Stomach (tissue), 4 donors: ENCODE results near the gene RBPMS2.

Experiments
- EP300 ChIP-seq: sonication (generic); formaldehyde crosslinking; IDR thresholded peaks from one replicate; pipeline ENCODE4 v1.6.1; 2017; ENCODE audit warnings: antibody characterized with exemption
- POLR2A ChIP-seq, 4 donors: fragments of 450-650 bp; IDR thresholded peaks; one replicate each; pipeline ENCODE4 v1.6.1; 2016; ENCODE audit warnings: antibody characterized with exemption in 4 of 4, control low read depth in 2 of 4, mild to moderate bottlenecking in 1 of 4, moderate library complexity in 1 of 4
- POLR2AphosphoS5 ChIP-seq, 3 donors: sonication (generic); formaldehyde crosslinking; IDR thresholded peaks; one replicate each; pipeline ENCODE4 v1.6.1; 2016; ENCODE audit warnings: antibody characterized with exemption in 3 of 3
- TF ChIP-seq, protein P1 (sequence below), 7 experiments: fragments of 450-650 bp in 4 of 7; fragments of 200-600 bp in 3 of 7; sonication (generic) in 3 of 7; IDR thresholded peaks; one replicate each; pipeline ENCODE4 v1.5.1; 2016 to 2019; ENCODE audit warnings: antibody characterized with exemption in 7 of 7, control low read depth in 2 of 7, mild to moderate bottlenecking in 1 of 7

DNA sequence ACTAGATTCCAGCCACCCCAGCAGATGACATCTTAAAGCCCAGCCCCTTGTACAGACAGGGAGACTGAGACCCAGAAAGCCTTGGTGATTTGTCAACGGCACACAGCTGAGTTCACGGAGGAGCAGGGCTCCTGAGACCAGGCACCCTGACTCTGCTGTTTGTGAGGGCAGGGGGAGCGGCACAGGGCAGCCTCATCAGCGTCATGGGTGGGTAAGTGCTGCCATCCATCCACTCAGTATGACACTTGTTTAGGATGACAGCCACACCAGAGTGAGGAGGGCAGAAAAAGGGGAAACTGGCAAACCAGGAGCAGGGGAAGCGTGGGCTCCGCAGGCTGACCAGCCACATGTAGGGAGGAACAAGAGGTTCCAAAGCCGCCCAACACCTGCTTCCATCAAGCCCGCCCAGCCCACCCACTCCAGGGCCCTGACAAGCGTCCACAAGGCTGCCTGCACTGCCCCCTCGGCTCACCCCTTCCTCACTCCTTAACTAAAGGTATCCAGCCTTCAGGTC is 19.9 kb downstream of the RBPMS2 start:
- TF ChIP-seq, protein P1, sequence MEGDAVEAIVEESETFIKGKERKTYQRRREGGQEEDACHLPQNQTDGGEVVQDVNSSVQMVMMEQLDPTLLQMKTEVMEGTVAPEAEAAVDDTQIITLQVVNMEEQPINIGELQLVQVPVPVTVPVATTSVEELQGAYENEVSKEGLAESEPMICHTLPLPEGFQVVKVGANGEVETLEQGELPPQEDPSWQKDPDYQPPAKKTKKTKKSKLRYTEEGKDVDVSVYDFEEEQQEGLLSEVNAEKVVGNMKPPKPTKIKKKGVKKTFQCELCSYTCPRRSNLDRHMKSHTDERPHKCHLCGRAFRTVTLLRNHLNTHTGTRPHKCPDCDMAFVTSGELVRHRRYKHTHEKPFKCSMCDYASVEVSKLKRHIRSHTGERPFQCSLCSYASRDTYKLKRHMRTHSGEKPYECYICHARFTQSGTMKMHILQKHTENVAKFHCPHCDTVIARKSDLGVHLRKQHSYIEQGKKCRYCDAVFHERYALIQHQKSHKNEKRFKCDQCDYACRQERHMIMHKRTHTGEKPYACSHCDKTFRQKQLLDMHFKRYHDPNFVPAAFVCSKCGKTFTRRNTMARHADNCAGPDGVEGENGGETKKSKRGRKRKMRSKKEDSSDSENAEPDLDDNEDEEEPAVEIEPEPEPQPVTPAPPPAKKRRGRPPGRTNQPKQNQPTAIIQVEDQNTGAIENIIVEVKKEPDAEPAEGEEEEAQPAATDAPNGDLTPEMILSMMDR (IDR thresholded peaks at IDR 0.05): no peak
- TF ChIP-seq POLR2A (IDR thresholded peaks at IDR 0.05) (no peak), EP300 (no peak), POLR2AphosphoS5 (IDR thresholded peaks at IDR 0.05) (no peak)
